Panc1 (cell line): ENCODE results near the gene VTI1A.

Source experiments
- TCF7L2 ChIP-seq: IDR thresholded peaks from 2 replicates; pipeline ENCODE4 v1.6.1; 2011; ENCODE audit warnings: mild to moderate bottlenecking, low read depth, low read length, inconsistent platforms
- TF ChIP-seq, protein P1 (sequence below): fragments of 450-650 bp; IDR thresholded peaks from 2 replicates; pipeline ENCODE4 v1.5.1; 2017; ENCODE audit warnings: mild to moderate bottlenecking

DNA sequence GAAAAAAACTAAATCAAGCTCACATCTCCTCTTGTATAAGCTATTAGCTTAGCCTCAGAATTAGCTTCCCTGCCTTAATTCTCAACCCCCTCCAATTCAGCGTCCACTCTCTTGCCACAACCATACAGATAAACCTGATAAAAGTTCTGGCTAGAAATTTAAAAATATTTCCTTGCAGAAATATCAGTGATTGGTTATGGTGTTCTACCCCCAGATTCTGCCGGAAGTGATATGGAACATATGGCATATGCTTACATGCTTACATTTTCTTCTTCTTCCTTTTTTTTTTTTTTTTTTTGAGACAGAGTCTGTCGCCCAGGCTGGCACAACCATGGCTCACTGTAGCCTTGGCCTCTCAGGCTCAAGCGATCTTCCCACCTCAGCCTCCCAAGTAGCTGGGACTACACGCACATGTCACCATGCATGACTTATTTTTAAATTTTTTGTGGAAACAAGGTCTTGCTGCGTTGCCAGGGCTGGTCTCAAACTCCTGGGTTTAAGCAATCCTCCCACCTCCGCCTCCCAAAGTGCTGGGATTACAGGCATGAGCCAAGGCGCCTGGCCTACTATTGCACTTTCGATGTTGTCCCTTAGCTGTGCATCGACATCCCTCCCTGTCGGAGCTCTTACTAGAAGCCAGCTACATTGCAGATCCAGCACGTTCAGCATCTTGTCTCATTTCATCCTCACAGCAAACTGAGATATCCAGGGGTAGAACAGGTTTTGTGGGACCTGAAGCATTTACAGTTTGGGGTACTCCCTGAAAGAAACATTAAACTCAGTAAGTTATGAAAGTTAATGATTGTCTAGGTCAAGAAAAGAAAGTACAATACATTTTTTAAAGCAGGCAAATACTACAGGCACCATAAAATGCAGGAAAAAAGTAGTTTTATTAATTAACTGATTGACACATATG lies 297.4 kb downstream of the VTI1A start:
- TF ChIP-seq, protein P1, sequence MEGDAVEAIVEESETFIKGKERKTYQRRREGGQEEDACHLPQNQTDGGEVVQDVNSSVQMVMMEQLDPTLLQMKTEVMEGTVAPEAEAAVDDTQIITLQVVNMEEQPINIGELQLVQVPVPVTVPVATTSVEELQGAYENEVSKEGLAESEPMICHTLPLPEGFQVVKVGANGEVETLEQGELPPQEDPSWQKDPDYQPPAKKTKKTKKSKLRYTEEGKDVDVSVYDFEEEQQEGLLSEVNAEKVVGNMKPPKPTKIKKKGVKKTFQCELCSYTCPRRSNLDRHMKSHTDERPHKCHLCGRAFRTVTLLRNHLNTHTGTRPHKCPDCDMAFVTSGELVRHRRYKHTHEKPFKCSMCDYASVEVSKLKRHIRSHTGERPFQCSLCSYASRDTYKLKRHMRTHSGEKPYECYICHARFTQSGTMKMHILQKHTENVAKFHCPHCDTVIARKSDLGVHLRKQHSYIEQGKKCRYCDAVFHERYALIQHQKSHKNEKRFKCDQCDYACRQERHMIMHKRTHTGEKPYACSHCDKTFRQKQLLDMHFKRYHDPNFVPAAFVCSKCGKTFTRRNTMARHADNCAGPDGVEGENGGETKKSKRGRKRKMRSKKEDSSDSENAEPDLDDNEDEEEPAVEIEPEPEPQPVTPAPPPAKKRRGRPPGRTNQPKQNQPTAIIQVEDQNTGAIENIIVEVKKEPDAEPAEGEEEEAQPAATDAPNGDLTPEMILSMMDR, result no peak
- TF ChIP-seq TCF7L2, result no peak
